Suprapubic skin (tissue), 4 donors: ENCODE results near the gene CDH22. TPM values are rescaled to one million over a fixed set of nuclear protein-coding genes. Genes with fewer than 3 reads are reported as not detected.

Experiments used
- DNase-seq, 2 donors: peaks; one replicate each; pipeline ENCODE4 v3.0.0-alpha.2; 2019; ENCODE audit warnings: low spot score in 2 of 2
- H3K27ac ChIP-seq: fragments of 200-600 bp; sonication (generic); one replicate; pipeline ENCODE4 v1.5.1; 2019
- H3K27me3 ChIP-seq: fragments of 200-600 bp; sonication (generic); one replicate; pipeline ENCODE4 v1.5.1; 2019
- H3K36me3 ChIP-seq: fragments of 200-600 bp; sonication (generic); one replicate; pipeline ENCODE4 v1.5.1; 2019
- H3K4me1 ChIP-seq: fragments of 200-600 bp; sonication (generic); one replicate; pipeline ENCODE4 v1.5.1; 2019
- H3K4me3 ChIP-seq: fragments of 200-600 bp; sonication (generic); one replicate; pipeline ENCODE4 v1.5.1; 2019; ENCODE audit warnings: mild to moderate bottlenecking
- H3K9me3 ChIP-seq: fragments of 200-600 bp; sonication (generic); one replicate; pipeline ENCODE4 v1.5.1; 2019
- CTCF ChIP-seq, 2 donors: fragments of 200-600 bp in 1 of 2; fragments of 450-650 bp in 1 of 2; sonication (generic) in 1 of 2; IDR thresholded peaks; one replicate each; pipeline ENCODE4 v1.5.1; 2016 to 2019; ENCODE audit warnings: antibody characterized with exemption in 2 of 2, mild to moderate bottlenecking in 1 of 2, moderate library complexity in 1 of 2
- EP300 ChIP-seq: sonication (generic); formaldehyde crosslinking; IDR thresholded peaks from one replicate; pipeline ENCODE4 v1.6.1; 2017; ENCODE audit warnings: antibody characterized with exemption
- POLR2A ChIP-seq, 2 donors: fragments of 450-650 bp; IDR thresholded peaks; one replicate each; pipeline ENCODE4 v1.6.1; 2017; ENCODE audit warnings: antibody characterized with exemption in 2 of 2, mild to moderate bottlenecking in 2 of 2, moderate library complexity in 2 of 2
- POLR2AphosphoS5 ChIP-seq, 3 donors: sonication (generic); formaldehyde crosslinking; IDR thresholded peaks; one replicate each; pipeline ENCODE4 v1.6.1; 2017; ENCODE audit warnings: antibody characterized with exemption in 3 of 3
- WGBS: methylation state at CpG from one replicate; pipeline ENCODE4 v1.1.5; 2018; 5-methylcytosine and 5-hydroxymethylcytosine counted together
- total RNA-seq, 4 donors: library from RNA; depleted of rRNA; stranded (reverse); fragments of >200 nt; gene quantifications; one replicate each; pipeline ENCODE4 v1.1.0, GENCODE V29; 2016

Gene CDH22
- total RNA-seq, 4 donors from 2014 or later: 2.6 to 5.1 (median 3.3) TPM

- no peaks in the 10 kb centered on the region for H3K9me3 ChIP-seq
- no peak overlapping the region for H3K27ac ChIP-seq
- no peaks in the 10 kb centered on the region for H3K36me3 ChIP-seq
- peaks cover 45% of the 10 kb centered on the region for H3K4me1 ChIP-seq
- WGBS: 58% methylated on average over 12 of the region's 13 CpGs
- H3K4me3 ChIP-seq: no peak overlapping the region
- no peak for DNase-seq
- no peak for TF ChIP-seq EP300
- TF ChIP-seq CTCF (IDR thresholded peaks at IDR 0.05): no peak
- TF ChIP-seq POLR2A (IDR thresholded peaks at IDR 0.05): no peak
- TF ChIP-seq POLR2AphosphoS5 (IDR thresholded peaks at IDR 0.05): no peak
- H3K27me3 ChIP-seq: peaks cover 58% of the 10 kb centered on the region
Measured at GRCh38 chr20:46331611-46332361, 23.5 kb upstream of the CDH22 start.

GRCh38 chr20:46330831-46331371 is 22.6 kb upstream of the CDH22 start:
- Histone ChIP-seq H3K36me3 (no peaks in the 10 kb centered on the region), H3K4me1 (peaks cover 45% of the 10 kb centered on the region), H3K9me3 (no peaks in the 10 kb centered on the region), H3K27ac (no peak overlapping the region), H3K27me3 (peaks cover 56% of the 10 kb centered on the region), H3K4me3 (no peak overlapping the region)
- TF ChIP-seq POLR2A (IDR thresholded peaks at IDR 0.05) (no peak), EP300 (no peak), POLR2AphosphoS5 (IDR thresholded peaks at IDR 0.05) (no peak), CTCF (IDR thresholded peaks at IDR 0.05) (no peak)
- DNase-seq: no peak
- 88% methylated on average over 13 of the region's 13 CpGs for WGBS

- DNase-seq: no peak
- H3K27ac ChIP-seq: no peak overlapping the region
- H3K27me3 ChIP-seq: peaks cover 55% of the 10 kb centered on the region
- 36% methylated on average over 6 of the region's 13 CpGs for WGBS
- TF ChIP-seq EP300 (no peak), POLR2A (IDR thresholded peaks at IDR 0.05) (no peak), POLR2AphosphoS5 (IDR thresholded peaks at IDR 0.05) (no peak), CTCF (IDR thresholded peaks at IDR 0.05) (no peak)
- H3K36me3 ChIP-seq: no peaks in the 10 kb centered on the region
- H3K4me3 ChIP-seq: no peak overlapping the region
- H3K9me3 ChIP-seq: no peaks in the 10 kb centered on the region
- H3K4me1 ChIP-seq: peaks cover 46% of the 10 kb centered on the region
Measured at GRCh38 chr20:46330072-46330763, 21.9 kb upstream of the CDH22 start.

- DNase-seq: no peak
- 69% methylated on average over 14 of the region's 16 CpGs for WGBS
- H3K4me3 ChIP-seq: no peak overlapping the region
- H3K4me1 ChIP-seq: peaks cover 55% of the 10 kb centered on the region
- peaks cover 51% of the 10 kb centered on the region for H3K27me3 ChIP-seq
- no peak overlapping the region for H3K27ac ChIP-seq
- no peaks in the 10 kb centered on the region for H3K9me3 ChIP-seq
- H3K36me3 ChIP-seq: no peaks in the 10 kb centered on the region
- TF ChIP-seq POLR2A (IDR thresholded peaks at IDR 0.05): no peak
- TF ChIP-seq POLR2AphosphoS5 (IDR thresholded peaks at IDR 0.05): no peak
- no peak for TF ChIP-seq CTCF (IDR thresholded peaks at IDR 0.05)
- TF ChIP-seq EP300: no peak
Measured at GRCh38 chr20:46328200-46328882, 20.0 kb upstream of the CDH22 start.
